ENCODE measurements around the gene IGF1R.

The IGF1R gene

DNA sequence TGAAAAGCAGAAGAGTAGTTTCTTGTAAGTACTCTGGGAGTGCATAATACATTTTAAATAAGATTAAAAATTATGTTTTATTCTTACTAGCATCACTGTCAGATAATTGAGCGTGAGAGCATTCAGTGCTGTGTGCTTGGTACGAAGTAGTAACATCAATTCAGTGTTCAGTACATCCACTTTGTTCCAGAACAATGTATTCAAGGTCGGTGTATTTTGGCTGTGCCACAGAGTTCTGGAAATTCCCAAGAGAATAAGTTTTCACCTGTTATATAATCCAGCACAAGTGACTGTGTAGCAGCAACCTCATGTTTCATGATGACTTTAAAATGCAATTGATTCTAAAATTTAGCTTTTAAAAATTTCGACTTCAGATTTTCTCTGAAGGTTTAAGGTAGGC lies 130.6 kb downstream of the IGF1R start:
- no peak for DNase-seq

DNA sequence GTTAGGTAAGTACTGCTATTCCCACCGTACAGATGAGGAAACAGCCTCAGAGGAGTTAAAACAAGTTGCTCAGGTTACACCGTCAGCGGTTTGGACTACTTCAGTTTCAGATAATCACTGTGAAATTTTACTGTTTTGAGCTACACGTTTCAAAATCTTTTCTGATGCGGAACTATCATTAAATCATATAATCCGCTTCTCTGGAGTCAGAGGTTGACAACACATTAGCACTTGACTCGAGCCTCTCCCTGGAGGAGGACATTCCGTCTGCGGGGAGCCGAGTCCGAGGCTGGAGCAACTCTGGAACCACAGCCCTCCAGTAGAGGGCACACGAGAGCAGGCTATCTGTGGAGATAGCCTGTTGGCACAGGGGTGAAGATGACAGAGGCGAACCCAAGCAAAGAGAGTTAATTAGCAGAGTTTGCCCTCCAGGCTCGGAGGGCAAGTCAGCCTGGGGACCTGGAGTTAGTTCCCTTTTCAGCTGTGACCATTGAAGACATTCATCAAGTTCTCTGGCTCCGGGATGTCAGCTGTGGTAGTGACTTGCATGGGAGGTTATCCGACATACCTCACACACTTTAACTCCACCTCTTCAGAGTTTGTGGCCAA lies 131.2 kb downstream of the IGF1R start:
- peak; percentile 73 for DNase-seq

DNA sequence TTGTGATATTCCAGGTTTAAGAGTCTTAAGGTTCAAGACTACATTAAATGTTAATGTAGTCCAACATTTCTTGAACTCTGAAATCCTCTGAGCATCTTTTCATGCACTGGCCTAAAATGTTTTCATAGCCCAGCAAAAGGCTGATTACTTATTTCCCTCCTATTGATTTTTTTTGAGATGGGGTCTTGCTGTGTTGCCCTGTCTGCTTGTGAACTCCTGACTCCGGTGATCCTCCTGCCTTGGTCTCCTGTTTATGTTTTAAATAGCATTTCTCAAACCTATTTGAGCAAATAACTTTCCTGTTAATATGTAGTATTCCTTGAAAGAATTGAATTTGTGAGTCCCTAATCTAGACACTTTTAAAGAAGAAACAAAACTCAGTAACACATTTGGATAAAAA lies 133.5 kb downstream of the IGF1R start:
- no peak for DNase-seq

GRCh38 chr15:98782801-98783200 lies 134.5 kb downstream of the IGF1R start:
- no peak for DNase-seq

DNA sequence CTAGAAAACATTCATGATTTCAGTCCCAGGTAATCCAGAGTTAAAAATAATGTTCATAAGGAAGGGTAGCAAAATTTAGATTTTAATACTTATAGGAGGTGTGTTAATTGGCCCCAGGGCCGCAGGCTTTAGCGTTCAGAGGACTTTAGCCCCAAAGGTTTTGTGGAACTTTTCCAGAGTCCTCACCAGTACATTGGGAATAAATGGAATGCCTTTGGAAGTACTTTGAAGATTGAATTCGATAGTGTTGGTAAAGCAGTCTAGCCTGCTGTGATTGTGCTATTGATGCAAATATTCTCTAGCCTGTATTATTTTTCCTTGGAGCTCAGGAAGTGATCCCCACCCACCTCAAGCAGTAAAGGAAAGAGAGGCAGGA lies 137.1 kb downstream of the IGF1R start:
- DNase-seq: no peak

- DNase-seq: no peak
These were observed 137.7 kb downstream of the IGF1R start for GRCh38 chr15:98785807-98786621.

DNA sequence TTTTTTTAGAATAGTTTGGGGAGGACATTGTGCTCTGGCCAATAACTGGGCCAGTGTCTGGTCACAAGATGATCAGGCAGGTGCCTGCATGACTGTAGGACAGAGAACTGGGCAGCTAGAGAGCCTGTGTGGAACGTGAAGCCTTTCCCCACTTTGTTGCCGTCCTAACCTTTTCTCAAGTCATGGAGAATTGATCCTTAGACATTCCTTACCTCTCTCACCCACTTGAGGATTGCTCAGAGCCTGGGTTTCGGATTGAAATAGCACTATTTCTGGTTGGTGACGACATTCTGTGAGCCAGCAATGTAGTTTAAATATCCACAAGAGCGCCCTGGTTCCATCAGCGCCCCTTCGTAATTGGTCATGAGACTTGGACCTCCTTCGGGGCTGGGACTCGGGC lies 138.4 kb downstream of the IGF1R start:
- DNase-seq: no peak

DNA sequence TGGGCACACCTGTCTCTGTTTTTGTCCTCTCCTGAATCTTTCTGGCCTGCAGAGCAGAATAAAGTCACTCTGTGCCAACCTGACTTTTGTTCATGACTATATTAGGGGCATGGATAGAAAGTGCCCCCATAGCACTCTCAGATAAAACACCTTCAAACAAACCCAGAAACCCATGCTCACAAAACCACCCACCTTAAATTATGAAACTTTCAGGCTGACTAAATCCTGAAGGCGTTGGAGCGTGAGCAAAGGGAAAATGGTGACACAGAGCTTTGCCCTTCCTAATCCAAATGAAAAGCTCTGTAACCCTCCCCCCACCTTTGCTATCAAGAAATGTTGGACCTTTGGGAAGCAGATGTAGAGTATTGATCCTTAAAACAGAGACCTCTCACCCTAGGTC lies 138.9 kb downstream of the IGF1R start:
- DNase-seq: peak; percentile 45

- DNase-seq: no peak
These were observed 139.8 kb downstream of the IGF1R start for GRCh38 chr15:98787936-98788757.

GRCh38 chr15:98789020-98789419 lies 140.7 kb downstream of the IGF1R start:
- DNase-seq: no peak

DNA sequence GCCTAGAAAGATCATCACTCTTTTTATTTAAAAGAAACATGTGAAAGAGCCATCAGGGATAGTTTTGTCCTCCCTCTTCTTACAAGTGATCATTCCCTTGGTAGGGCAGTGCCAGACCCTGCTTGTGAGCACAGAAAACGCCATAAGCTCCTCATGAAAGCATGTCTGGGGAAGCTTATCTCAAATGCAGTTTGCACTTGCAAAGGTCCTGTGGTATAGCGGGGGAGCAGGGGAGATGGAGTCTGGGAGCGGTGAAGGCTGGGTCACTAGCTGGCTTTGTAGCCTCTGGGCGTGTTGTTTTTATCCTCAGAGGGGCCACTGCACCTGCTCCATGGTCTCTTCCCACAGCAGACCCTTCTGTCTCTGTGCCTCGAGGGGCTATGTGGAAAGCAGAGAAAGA lies 141.9 kb downstream of the IGF1R start:
- no peak for DNase-seq

GRCh38 chr15:98791046-98791701 lies 142.8 kb downstream of the IGF1R start:
- DNase-seq: no peak

- no peak for DNase-seq
These were observed 143.8 kb downstream of the IGF1R start for GRCh38 chr15:98792117-98792516.

- DNase-seq: no peak
These were observed 145.9 kb downstream of the IGF1R start for GRCh38 chr15:98794211-98794610.

GRCh38 chr15:98794748-98795147 lies 146.4 kb downstream of the IGF1R start:
- DNase-seq: no peak

DNA sequence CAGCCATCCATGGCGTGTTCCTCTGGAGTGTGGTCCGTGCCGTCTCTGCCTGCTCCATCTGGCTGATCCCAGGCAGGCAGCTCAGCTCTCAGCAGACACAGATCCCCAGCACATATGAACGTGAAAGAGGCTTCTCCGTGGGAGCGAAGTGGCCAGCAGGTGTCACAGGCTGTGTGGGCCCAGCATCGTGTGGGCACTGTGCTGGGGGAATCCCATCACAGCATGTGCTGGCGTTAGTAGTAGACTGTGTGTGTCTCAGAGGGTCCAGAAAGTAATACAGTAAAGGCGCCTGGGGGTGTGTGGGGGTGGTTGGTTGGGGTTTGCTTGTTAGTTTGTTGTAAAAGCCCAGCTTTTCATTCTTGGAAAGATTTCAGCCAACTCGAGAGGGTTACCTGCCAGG lies 147.6 kb downstream of the IGF1R start:
- no peak for DNase-seq

DNA sequence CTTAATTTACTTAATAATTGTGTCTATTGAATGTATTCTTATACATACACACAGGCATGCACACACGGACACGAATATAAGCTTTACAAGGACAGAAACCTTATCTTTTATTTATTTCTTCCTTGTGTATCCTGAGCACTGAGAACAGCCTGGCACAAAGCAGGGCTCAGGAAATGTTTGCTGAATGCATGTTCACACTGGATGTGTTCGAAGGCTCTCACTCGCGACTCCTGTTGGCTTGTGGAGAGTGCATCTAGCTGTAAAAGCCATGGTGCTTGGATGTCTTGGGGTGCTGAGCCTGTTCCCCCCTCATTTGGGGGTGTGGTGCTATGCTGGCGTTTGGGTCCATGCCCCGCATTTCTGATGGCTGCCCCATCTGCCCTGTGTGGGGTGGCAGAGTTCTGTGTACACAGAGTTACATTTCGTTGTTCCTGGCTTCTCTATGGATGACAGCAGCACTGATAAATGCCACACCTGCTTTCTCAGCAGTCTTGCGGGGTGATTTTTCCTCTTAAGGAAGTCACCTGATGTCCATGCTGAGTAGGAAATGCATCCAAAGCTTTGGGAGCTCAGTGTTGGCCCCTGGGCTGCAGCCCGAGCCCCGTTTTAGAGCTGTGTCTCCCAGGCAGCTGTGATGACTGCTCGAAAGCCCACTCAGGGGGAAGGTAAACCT lies 148.5 kb downstream of the IGF1R start:
- no peak for DNase-seq

DNA sequence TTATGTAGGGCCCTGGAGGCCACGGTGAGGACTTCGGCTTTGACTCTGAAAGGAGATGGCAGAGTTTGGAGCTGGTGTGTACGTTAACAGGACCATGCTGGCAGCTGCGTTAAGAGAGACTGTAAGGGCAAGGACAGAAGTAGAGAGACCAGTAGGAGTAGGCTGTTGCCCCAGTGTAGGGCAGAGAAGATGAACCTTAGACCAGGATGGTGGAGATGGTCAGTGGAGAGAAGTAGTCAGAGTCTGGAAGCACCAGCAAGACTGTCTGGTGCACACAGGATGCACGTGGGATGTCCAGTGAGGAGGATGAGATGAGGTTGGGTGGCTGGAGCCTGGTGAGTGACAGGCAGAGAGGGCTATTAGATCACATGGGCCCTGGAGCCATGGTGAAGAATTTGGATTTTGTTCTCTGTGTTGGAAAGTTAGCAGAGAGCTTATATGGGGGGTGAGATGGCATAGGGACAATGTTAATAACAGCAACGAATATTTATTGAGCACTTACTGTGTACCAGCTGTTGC lies 150.1 kb downstream of the IGF1R start:
- DNase-seq: no peak

DNA sequence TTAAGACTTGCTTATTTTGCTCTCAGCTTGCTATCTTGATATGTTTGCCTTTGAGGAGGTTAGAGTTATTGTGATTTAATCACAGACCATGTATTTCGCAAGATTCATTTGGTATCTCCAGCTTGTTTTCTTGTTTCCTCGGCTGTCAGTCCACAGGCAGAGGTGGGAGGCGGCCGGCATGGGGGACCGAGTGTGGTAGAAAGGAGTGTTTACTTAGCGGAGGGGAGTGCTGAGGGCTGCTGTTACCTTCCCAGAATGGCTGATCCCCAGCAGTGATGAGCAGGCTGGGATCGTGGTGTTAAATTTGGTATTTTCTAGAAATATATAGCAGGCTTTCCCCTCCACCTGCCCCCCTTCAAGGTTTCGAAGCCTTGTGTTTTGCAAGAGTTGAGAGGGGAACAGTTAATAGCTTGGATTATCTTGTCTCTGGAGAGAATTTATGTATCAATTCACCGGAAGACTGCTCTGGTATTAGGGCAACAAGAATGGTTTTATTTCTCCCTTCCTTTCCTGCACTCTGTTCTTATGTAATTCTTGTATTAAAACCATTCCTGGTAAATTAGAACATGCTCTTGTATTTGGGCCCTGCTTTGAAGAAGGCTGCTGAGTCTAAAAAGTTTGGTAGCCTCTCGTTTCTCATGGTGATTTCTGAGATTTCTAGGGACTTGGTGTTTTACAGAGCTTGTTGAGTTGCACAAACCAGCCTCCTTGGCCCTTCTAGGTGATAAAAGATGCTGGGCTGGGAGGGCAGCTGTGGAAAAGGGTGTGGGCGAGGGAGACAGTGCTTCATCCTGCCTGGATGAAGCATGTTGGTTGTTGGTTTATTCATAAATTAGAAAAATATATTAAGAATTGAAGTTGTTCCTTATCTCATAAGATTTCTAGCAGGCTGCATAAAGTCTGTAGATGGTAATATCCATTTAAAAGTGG lies 151.4 kb downstream of the IGF1R start:
- peak; percentile 78 for DNase-seq

GRCh38 chr15:98800437-98801233 lies 152.3 kb downstream of the IGF1R start:
- DNase-seq: peak; percentile 92

- no peak for DNase-seq
These were observed 152.9 kb downstream of the IGF1R start for GRCh38 chr15:98801234-98801561.
